NCI-H2227 (cell line): ENCODE data around the gene NUB1.

ENCODE experiments used
- DNase-seq: peaks from one replicate; lab custom pipeline; 2025; ENCODE audit not compliant: unreplicated experiment; lab: John Stamatoyannopoulos, UW

Gene NUB1

GRCh38 chr7:151343516-151343915 is 1.9 kb downstream of the NUB1 start:
- no peak for DNase-seq

- no peak for DNase-seq
Observed at GRCh38 chr7:151345576-151346469, 4.2 kb downstream of the NUB1 start.

GRCh38 chr7:151346470-151346769 is 4.8 kb downstream of the NUB1 start:
- no peak for DNase-seq

- no peak for DNase-seq
Observed at GRCh38 chr7:151347200-151347599, 5.6 kb downstream of the NUB1 start.

GRCh38 chr7:151348970-151349369 is 7.4 kb downstream of the NUB1 start:
- no peak for DNase-seq

- DNase-seq, result no peak
Observed at GRCh38 chr7:151349507-151349853, 7.9 kb downstream of the NUB1 start.

GRCh38 chr7:151351027-151351426 is 9.4 kb downstream of the NUB1 start:
- DNase-seq, result no peak

- DNase-seq, result no peak
Observed at GRCh38 chr7:151351967-151352366, 10.4 kb downstream of the NUB1 start.

- no peak for DNase-seq
Observed at GRCh38 chr7:151352512-151352911, 10.9 kb downstream of the NUB1 start.

- DNase-seq, result no peak
Observed at GRCh38 chr7:151361193-151361959, 19.8 kb downstream of the NUB1 start.

- DNase-seq, result no peak
Observed at GRCh38 chr7:151363182-151363581, 21.6 kb downstream of the NUB1 start.

GRCh38 chr7:151366166-151366879 is 24.7 kb downstream of the NUB1 start:
- no peak for DNase-seq

GRCh38 chr7:151366880-151367222 is 25.2 kb downstream of the NUB1 start:
- DNase-seq, result no peak

GRCh38 chr7:151367284-151367683 is 25.7 kb downstream of the NUB1 start:
- no peak for DNase-seq

- peak; percentile 85 for DNase-seq
Observed at GRCh38 chr7:151368136-151368571, 26.5 kb downstream of the NUB1 start.

- DNase-seq, result no peak
Observed at GRCh38 chr7:151371266-151371665, 29.7 kb downstream of the NUB1 start.

GRCh38 chr7:151372612-151373265 is 31.1 kb downstream of the NUB1 start:
- no peak for DNase-seq

- no peak for DNase-seq
Observed at GRCh38 chr7:151373599-151373998, 32.0 kb downstream of the NUB1 start.

- DNase-seq, result no peak
Observed at GRCh38 chr7:151374139-151374538, 32.5 kb downstream of the NUB1 start.

GRCh38 chr7:151374726-151375125 is 33.1 kb downstream of the NUB1 start:
- DNase-seq, result no peak

GRCh38 chr7:151375530-151376217 is 34.1 kb downstream of the NUB1 start:
- no peak for DNase-seq
